ENCODE results near the gene TMEM243. TPM values are rescaled to one million over a fixed set of nuclear protein-coding genes. Genes with fewer than 3 reads are reported as not detected.

Gene TMEM243
- total RNA-seq, 1 donor from 2014 or later = 2.6 TPM

DNA sequence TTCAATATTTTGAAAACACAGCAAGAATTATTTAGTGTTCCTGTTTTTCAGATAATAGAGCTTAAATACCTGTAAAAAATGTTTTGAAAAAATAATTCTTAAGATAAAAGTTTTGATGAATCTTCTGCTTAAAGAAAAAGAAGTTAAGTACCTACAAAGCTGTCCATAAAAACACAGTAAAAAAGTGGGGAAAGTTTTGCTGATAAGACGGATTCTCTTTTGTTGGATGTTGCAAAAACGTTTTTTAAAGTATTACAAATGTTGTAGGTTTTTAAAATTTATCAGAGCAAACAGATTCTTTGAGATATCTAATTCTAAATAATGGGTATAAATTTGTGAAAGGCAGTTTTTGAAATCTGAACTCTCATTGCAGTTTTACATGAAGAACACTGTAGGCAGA is 55.1 kb downstream of the TMEM243 start:
- DNase-seq (ENCODE audit: low spot score) = no peak
- no peak for ATAC-seq

DNA sequence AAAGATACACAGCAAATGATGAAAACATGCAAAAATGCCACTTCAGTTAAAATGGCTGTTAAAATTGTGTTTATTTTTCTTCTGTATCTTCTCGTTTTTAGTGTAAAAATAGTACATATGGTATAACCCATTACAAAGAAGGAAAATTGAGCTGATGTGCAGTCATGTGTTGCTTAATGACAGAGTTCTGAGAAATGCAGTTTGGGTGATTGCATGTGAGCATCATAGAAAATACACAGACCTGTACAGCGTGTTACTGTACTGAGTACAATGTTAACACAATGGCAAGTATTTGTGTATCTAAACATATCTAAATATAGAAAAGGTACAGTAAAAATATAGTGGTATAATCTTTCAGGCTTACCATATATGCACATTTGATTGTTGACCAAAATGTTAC is 60.0 kb downstream of the TMEM243 start:
- DNase-seq (ENCODE audit: low spot score) (no peak), ATAC-seq (no peak)

DNA sequence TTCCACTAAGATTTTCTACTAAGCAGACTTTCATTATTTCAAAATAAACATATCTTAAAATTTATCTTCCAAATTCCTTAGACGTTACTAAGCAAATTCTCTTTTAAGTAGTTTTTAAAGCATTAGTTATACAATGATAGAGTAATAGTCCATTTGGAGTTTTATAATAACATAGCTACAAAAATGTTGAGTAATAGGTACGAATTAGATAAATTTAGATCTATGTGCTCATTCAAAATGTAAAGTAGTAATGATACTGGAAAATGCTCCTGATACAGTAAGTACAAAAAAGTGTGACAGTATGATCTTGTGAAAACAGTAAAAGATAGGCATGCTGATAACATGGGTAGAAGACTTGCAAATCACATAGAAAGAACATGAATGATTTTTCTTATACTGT is 62.8 kb downstream of the TMEM243 start:
- DNase-seq (ENCODE audit: low spot score) = no peak
- no peak for ATAC-seq

DNA sequence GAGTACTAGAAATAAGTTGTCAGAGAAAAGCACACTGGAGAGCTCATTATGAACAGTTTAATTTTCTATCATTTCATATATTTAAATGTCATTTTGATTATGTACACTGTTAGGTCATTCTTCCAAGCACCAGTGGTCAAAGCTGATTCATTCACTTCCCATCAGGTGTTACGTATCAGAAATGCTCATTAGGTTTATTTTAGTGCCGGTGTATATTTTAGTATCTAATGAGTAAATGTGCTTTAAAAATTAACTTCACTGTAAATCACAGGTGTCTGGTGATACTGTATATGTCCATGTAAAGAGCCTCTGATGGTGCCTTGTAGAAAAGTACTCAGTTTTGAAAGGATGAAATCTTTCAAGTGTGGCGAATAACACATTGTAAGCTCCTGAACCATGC is 63.7 kb downstream of the TMEM243 start:
- ATAC-seq (no peak), DNase-seq (ENCODE audit: low spot score) (no peak)

DNA sequence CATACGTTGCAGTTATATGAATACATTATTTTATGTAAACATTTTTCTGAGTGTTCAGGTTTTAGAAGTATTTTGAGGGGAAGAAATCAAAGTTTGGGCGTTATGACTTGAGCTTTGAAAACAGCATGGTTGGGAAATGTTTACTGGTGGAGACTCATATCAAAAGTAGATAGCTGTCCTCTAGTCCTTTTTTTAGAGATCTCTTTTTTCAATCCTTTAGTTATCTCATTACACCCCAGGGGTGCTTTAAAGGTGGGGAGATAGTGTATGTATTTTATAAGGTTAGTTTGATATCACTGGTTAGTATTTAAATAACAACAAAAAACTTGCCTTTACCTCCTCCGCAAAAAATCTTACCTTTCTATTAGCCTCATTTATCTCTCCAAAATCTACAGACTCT is 65.0 kb downstream of the TMEM243 start:
- ATAC-seq (no peak), DNase-seq (ENCODE audit: low spot score) (no peak)

DNA sequence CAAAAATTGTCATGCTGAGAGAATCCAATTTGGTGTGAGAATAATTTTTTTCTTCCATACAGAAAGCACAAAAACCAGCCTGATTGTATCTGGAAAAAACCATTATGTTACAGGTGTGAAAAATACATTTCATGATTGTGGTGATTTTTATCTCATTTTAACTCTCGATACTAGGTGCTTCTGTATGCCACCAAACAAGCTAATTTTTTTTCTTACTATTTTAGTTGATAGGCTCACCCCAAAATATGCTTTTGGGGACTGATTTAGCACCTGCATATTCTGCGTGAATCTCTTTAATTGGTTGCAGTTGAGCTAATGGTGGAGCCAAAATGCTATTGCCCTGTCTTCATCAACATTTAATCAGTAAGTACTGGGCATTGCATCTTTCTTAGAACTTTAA is 65.4 kb downstream of the TMEM243 start:
- no peak for DNase-seq (ENCODE audit: low spot score)
- no peak for ATAC-seq

DNA sequence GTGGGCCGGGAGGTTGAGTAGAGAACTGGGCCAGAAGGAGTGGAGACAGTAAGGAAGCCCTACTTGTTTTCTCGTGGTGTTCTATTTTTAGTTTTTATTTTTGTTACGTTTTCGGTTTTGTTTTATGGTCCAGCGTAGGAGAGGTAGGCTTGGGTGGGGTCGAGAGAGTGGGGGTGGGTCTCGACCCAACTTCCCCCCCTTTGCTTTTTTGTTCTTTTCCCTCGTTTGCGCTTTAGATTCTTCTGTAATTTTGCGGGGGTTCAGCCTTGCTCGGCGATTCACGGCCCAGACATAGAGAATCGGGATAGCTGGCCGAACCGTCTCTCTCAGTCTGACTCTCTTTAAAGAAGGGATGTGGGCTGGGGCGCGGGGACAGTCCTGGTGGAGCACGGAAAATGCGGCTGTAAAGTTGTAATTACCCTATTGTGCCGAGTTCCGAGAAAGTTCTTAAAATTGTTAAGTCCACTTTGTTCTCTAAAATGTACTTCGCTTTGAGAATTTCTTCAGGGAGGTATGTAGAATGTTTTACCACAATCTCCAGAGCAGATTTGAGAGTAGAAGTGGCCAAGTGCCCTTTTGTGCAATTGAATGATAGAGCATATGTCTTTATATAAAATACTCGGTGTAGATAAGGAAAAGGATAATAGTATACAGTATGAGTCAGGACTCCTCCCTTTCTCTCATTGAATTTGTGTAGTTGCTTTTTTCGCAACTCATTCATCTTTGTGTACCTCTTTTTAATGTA is 66.5 kb downstream of the TMEM243 start:
- peak; percentile 54 for DNase-seq (ENCODE audit: low spot score)
- ATAC-seq = peak; percentile 27

DNA sequence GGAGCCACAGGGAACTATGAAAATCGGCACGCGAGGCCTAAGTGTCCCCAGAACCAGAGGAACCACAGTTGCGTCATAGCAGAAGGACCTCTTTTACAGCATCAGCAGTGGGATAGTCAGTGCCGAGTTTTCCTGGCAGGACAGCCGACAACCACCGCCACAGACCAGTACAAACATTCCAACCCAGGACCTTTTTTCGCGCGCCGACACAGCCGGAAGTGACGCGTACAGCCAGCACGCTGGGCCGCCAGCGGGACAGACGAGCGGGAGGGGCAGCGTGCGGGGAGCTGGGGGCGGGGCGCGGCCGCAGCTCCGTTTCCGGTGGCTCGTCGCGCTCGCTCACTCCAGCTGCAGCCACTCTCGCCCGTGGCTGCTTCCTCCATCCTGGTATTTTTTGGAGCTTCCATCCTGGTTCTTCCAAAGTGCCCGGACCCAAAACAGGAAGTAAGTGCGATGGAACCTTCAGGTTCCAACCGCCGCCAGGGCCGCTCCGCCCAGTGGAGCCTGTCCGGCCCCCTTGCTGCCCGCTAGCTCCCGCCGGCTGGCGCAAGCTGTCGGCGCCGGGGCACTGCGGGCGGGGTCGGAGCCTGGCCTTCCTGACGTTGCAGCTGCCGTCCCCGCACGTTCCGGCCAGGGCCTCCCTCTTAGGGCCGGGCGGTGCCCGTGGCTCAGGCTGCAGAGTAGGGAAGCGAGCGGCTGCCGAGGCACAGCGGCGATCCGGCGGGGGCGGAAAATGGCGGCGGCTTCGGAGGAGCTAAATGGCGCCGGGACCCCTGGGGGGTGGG is 67.2 kb downstream of the TMEM243 start, which contains the start of gene DMTF1:
Gene DMTF1, plus strand, starts transcription at position 342 of the 785 bp plus-strand sequence. CDS start 12,489 bp downstream, outside the sequence.
- peak; percentile 93 for ATAC-seq
- peak; percentile 95 for DNase-seq (ENCODE audit: low spot score)

DNA sequence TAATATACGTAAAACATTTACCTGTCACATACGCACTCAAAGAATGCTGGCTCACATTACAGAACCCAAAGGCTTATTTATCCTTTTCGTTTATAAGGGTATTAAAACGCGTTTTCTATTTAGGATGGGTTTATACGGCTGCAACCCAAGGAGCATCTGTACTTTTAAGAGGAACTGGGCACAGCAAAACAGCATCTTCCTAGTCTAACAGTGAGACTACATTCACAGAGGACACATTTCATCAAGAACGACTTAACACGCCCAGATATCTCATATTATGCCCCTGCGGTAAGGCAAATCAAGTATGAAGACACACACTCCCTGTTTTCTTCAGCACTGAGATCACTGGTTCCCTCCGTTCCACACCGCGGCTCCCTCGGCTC is 67.8 kb downstream of the TMEM243 start:
- no peak for ATAC-seq
- no peak for DNase-seq (ENCODE audit: low spot score)

DNA sequence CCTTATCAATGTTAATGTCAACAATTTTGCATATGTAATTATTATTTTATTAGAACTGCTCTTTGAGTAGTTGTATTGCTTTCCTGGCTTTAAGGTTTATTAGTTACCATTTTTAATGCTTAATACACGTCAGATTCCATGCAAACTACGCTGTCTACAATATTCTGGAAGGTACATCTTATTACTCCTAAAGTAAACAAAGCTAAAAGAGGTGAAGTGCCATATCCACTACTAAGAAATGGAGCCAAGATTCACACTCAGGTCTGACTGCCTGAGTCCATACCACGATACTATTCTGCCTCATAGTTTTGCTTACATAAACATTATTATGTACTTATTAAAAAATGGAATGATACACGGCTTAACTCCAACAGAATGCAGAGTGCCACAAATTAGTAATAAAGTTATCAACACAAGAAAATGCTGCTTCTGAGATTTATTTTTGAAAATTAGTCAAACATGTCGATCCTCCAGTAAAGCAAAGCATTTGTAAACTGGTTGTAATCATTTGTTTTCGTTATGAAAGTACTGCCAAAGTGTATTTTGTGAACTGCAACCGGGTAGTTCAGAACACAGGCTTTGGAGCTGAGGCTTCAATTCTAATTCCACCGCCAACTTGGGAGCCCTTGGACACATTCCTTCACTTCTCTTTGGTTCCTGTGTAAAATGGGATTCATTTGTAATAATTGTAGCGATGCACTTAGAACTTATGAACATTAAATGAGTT is 68.4 kb downstream of the TMEM243 start:
- DNase-seq (ENCODE audit: low spot score) (no peak), ATAC-seq (no peak)

DNA sequence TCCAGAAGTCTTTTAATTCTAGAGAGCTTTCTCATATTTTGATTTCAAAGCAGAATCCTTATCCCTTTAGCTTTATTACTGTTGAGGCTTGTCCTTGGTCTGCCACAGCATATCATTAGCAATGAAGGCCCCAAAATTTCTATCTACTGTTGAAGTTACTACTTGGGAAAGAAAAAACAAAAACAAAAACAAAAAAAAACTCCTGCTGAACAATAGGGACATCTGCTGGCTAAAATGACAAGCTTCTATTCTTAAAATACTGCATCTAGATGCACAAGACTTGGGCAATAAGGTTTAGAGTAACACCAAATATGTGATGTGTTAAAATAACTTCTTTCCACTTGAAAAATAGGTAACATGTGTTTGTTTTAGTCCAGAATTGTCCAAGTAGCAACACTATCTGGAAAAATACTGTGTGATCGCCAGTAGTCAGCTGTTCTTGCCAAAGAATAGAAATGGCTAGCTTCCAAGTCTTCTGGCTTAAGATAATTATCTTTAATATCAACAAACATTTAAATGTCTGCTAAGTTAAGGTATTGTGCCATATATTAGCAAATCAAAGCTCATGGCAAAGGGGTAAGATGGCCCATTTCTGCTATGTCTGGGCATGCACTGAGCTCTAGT is 71.1 kb downstream of the TMEM243 start:
- ATAC-seq (no peak), DNase-seq (ENCODE audit: low spot score) (no peak)

DNA sequence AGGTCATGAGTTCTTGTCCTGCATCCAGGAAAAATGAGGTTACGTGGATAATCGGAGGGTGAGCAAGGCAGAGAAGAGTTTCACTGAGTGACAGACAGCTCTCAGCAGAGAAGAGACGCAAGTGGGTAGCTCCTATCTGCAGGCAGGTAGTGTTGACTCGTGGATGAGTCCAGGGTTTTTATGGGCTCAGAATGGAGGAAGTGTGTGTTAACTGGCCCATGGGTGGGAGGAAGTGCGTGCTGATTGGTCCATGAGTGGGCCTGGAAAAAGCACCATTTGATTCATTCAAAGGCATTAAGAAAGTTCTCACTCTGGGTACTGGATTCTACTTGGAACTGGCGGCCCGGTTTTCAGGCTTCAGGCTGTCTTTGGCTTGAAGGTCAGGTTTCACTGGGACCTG is 72.0 kb downstream of the TMEM243 start:
- no peak for ATAC-seq

DNA sequence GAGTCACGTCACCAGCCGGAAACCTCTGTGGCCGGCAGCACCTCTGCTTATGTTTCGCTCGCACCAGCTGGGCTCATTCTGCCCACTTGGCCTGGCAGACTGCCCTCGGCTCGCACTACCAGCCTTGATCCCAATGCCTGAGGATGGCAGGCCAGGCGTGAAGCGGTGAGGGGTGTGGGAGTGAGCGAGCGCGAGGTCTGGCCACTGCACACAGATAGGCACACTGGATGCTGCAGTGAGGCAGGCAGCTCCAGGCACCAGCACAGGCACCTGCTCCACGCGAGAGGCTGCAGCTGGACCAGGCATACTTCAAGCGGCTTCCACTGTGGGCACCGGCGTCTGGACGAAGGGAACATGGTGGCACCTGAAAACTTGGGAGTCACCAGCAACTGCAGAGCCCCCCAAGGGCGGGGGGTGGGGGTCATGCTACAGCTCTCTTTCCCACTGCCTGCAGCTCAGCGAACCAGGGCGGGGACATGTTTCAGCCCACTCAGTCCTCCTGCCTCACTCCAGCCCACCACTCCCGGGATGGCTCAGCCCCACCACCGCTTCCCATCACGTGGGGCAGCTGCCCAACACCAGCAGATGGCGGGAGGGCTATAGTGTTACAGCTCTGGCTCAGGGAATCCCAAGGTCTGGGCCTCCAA is 72.7 kb downstream of the TMEM243 start:
- DNase-seq (ENCODE audit: low spot score) (no peak), ATAC-seq (no peak)

More for the DNA sequence above, 72.0 kb downstream of the TMEM243 start:
- DNase-seq (ENCODE audit: low spot score) = no peak

Other genes starting within 250 kb of the TMEM243 start
- 0.75 TPM for gene ELAPOR2, start 160.1 kb downstream of the TMEM243 start, total RNA-seq
- 14.8 TPM for gene DMTF1, start 67.3 kb downstream of the TMEM243 start, total RNA-seq
- gene CROT, start 125.9 kb upstream of the TMEM243 start, total RNA-seq = 14.0 TPM

All from left lobe of liver (tissue), 2 donors.